SK-N-SH (cell line): ENCODE results near the gene GPR12. TPM values are rescaled to one million over a fixed set of nuclear protein-coding genes. Genes with fewer than 3 reads are reported as not detected.

Experiments used
- CTCF ChIA-PET: fragments of 300-600, 350-600 bp; formaldehyde crosslinking; extraction: SDS; loops from one replicate; lab custom pipeline; 2021; lab: Yijun Ruan, JAX
- POLR2A ChIA-PET: fragments of 350-600 bp; sonication (Branson Sonifier 250); formaldehyde crosslinking; extraction: SDS; loops from one replicate; lab custom pipeline; 2020; ENCODE audit warnings: antibody characterized with exemption, inconsistent platforms; lab: Yijun Ruan, JAX
- DNase-seq: peaks from one replicate; pipeline ENCODE4 v3.0.0; 2012
- H2AFZ ChIP-seq: fragments of 200-600 bp; sonication (generic); 2 replicates; pipeline ENCODE4 v1.8.1; 2016; ENCODE audit warnings: antibody characterized with exemption, mild to moderate bottlenecking, low read depth
- H3F3A ChIP-seq: fragments of 200-600 bp; sonication (generic); replicated peaks from 2 replicates; pipeline ENCODE3; 2016; ENCODE audit warnings: antibody characterized with exemption, mild to moderate bottlenecking; ENCODE audit not compliant: insufficient read depth
- H3K27ac ChIP-seq, 2 experiments: fragments of 200-500 bp in 1 of 2; fragments of 200-600 bp in 1 of 2; sonication (Bioruptor generic) in 1 of 2; sonication (generic), shearing (Covaris generic) in 1 of 2; 2 replicates each; pipeline versions ENCODE4 v1.5.1 to v1.6.1; 2014 to 2016; ENCODE audit warnings: low read depth in 2 of 2, inconsistent platforms in 1 of 2, low read length in 1 of 2, mild to moderate bottlenecking in 1 of 2, mixed read lengths in 1 of 2
- H3K27me3 ChIP-seq: fragments of 200-600 bp; sonication (generic), shearing (Covaris generic); 2 replicates; pipeline ENCODE4 v1.6.1; 2016; ENCODE audit warnings: mixed run types; ENCODE audit not compliant: insufficient read depth
- H3K36me3 ChIP-seq, 2 experiments: fragments of 200-500 bp in 1 of 2; fragments of 200-600 bp in 1 of 2; sonication (Bioruptor generic) in 1 of 2; sonication (generic) in 1 of 2; replicated peaks in 1 of 2; 2 replicates each; pipeline versions ENCODE3 to v1.5.1; 2014 to 2016; ENCODE audit warnings: low read length in 1 of 2, mild to moderate bottlenecking in 1 of 2; ENCODE audit not compliant: insufficient read depth in 2 of 2, control insufficient read depth in 1 of 2
- H3K4me1 ChIP-seq, 2 experiments: fragments of 200-500 bp in 1 of 2; fragments of 200-600 bp in 1 of 2; sonication (Bioruptor generic) in 1 of 2; sonication (generic), shearing (Covaris generic) in 1 of 2; 2 replicates each; pipeline versions ENCODE4 v1.5.1 to v1.6.1; 2014 to 2016; ENCODE audit warnings: low read depth in 1 of 2, low read length in 1 of 2, mixed run types in 1 of 2; ENCODE audit not compliant: insufficient read depth in 2 of 2, control insufficient read depth in 1 of 2
- H3K4me2 ChIP-seq: fragments of 200-600 bp; sonication (generic), shearing (Covaris generic); 2 replicates; pipeline ENCODE4 v1.6.1; 2017; ENCODE audit warnings: mixed run types
- H3K4me3 ChIP-seq, 2 experiments: fragments of 200-500 bp in 1 of 2; fragments of 200-600 bp in 1 of 2; sonication (Bioruptor generic) in 1 of 2; sonication (generic), shearing (Covaris generic) in 1 of 2; 2 replicates each; pipeline versions ENCODE4 v1.5.1 to v1.8.1; 2014 to 2016; ENCODE audit warnings: low read depth in 2 of 2, inconsistent platforms in 1 of 2, low read length in 1 of 2, mild to moderate bottlenecking in 1 of 2, mixed read lengths in 1 of 2, moderate library complexity in 1 of 2
- H3K79me2 ChIP-seq: fragments of 200-600 bp; sonication (generic); 2 replicates; pipeline ENCODE4 v1.8.1; 2017; ENCODE audit warnings: mild to moderate bottlenecking; ENCODE audit not compliant: insufficient read depth
- H3K9ac ChIP-seq: fragments of 200-600 bp; sonication (generic); 2 replicates; pipeline ENCODE4 v1.6.1; 2017; ENCODE audit warnings: mixed run types
- H3K9me2 ChIP-seq: fragments of 200-600 bp; sonication (generic); 2 replicates; pipeline ENCODE4 v1.6.1; 2017; ENCODE audit warnings: mixed run types
- H3K9me3 ChIP-seq: fragments of 200-600 bp; sonication (generic); 2 replicates; pipeline ENCODE4 v1.6.1; 2017; ENCODE audit warnings: mixed run types, mild to moderate bottlenecking, moderate library complexity
- H4K20me1 ChIP-seq: fragments of 200-600 bp; sonication (generic); 2 replicates; pipeline ENCODE4 v1.6.1; 2017; ENCODE audit warnings: mild to moderate bottlenecking, mixed run types; ENCODE audit not compliant: insufficient read depth
- CTCF ChIP-seq: fragments of 200-600 bp; sonication (generic); IDR thresholded peaks from 2 replicates; pipeline ENCODE4 v1.6.1; 2017; ENCODE audit warnings: antibody characterized with exemption, mild to moderate bottlenecking, moderate library complexity
- ELF1 ChIP-seq: IDR thresholded peaks from 2 replicates; pipeline ENCODE4 v1.4.0; 2012
- GABPA ChIP-seq: IDR thresholded peaks from 2 replicates; pipeline ENCODE4 v1.4.0; 2012; ENCODE audit warnings: low read depth, mild to moderate bottlenecking
- GATA2 ChIP-seq: sonication (generic); formaldehyde crosslinking; IDR thresholded peaks from 2 replicates; pipeline ENCODE4 v1.5.0; 2020; ENCODE audit warnings: mild to moderate bottlenecking, missing genetic modification reagents
- MEF2A ChIP-seq: IDR thresholded peaks from 2 replicates; pipeline ENCODE4 v1.4.0; 2012; ENCODE audit warnings: low read depth, borderline replicate concordance
- MXI1 ChIP-seq: IDR thresholded peaks from 2 replicates; pipeline ENCODE4 v1.6.1; 2012; ENCODE audit warnings: mild to moderate bottlenecking, low read depth, low read length, improper control_type of control experiment
- NRF1 ChIP-seq: IDR thresholded peaks from 2 replicates; pipeline ENCODE4 v1.6.1; 2012; ENCODE audit warnings: low read depth, mild to moderate bottlenecking, low read length
- PBX3 ChIP-seq: IDR thresholded peaks from 2 replicates; pipeline ENCODE4; 2012
- POLR2AphosphoS5 ChIP-seq: IDR thresholded peaks from 2 replicates; pipeline ENCODE4 v1.6.1; 2012; ENCODE audit warnings: low read depth, low read length
- TAF1 ChIP-seq: IDR thresholded peaks from 2 replicates; pipeline ENCODE4 v1.6.1; 2012; ENCODE audit warnings: low read depth, mild to moderate bottlenecking, low read length, moderate library complexity, borderline replicate concordance
- TEAD4 ChIP-seq: IDR thresholded peaks from 2 replicates; pipeline ENCODE4 v1.4.0; 2012; ENCODE audit warnings: mild to moderate bottlenecking, borderline replicate concordance; ENCODE audit not compliant: insufficient read depth
- USF1 ChIP-seq: IDR thresholded peaks from 2 replicates; pipeline ENCODE4 v1.4.0; 2012; ENCODE audit warnings: low read depth, borderline replicate concordance
- ZBTB33 ChIP-seq: IDR thresholded peaks from 2 replicates; pipeline ENCODE4 v1.4.0; 2012; ENCODE audit warnings: low read depth, borderline replicate concordance
- WGBS: methylation state at CpG from one replicate; pipeline ENCODE4 v1.1.6; 2017; ENCODE audit warnings: low lambda C conversion rate; 5-methylcytosine and 5-hydroxymethylcytosine counted together
- polyA plus RNA-seq, 3 experiments: library from polyadenylated mRNA; depleted of rRNA; stranded (reverse); fragments of >200 nt; gene quantifications; 2 replicates each; pipeline ENCODE4 v1.2.3, GENCODE V29; 2012
- TF ChIP-seq, protein P1 (sequence below): IDR thresholded peaks from 2 replicates; pipeline ENCODE4 v1.4.0; 2012; ENCODE audit warnings: low read depth

Gene GPR12
- polyA plus RNA-seq, 1 of the 3 experiments (the other 2 are of a cell fraction), result not detected

GRCh38 chr13:26710166-26710565, 50.4 kb downstream of the GPR12 start:
- H3K36me3 ChIP-seq, result no peaks in the 10 kb centered on the region
- CTCF ChIA-PET, result interaction anchor here (2.7 to 8.8 kb wide), 2 partner anchors 11 to 162 kb away, joined by 14 to 170 read pairs; no protein-coding TSS in a partner anchor
- no peak overlapping the region for H2AFZ ChIP-seq
- H3K27me3 ChIP-seq, result no peaks in the 10 kb centered on the region
- no peaks in the 10 kb centered on the region for H3F3A ChIP-seq
- no peaks in the 10 kb centered on the region for H3K79me2 ChIP-seq
- no peaks in the 10 kb centered on the region for H4K20me1 ChIP-seq
- no peaks in the 10 kb centered on the region for H3K9me2 ChIP-seq
- TF ChIP-seq GABPA, result no peak
- no peak for TF ChIP-seq GATA2 (CRISPR knock-in tag)
- TF ChIP-seq TEAD4, result no peak
- H3K4me2 ChIP-seq, result no peak overlapping the region
- no peak for DNase-seq
- no peak overlapping the region for H3K4me3 ChIP-seq
- no peak overlapping the region for H3K27ac ChIP-seq
- H3K9ac ChIP-seq, result no peak overlapping the region
- WGBS, result 67% methylated on average over 5 of the region's 13 CpGs
- no peaks in the 10 kb centered on the region; a peak in 1 of 4 replicates for H3K4me1 ChIP-seq
- POLR2A ChIA-PET, result no interaction called here
- H3K9me3 ChIP-seq, result no peaks in the 10 kb centered on the region

- WGBS, result 67% methylated on average over 7 of the region's 7 CpGs
- no peak overlapping the region for H3K9ac ChIP-seq
- no peaks in the 10 kb centered on the region for H3K79me2 ChIP-seq
- H3F3A ChIP-seq, result no peaks in the 10 kb centered on the region
- H3K27ac ChIP-seq, result no peak overlapping the region
- no peaks in the 10 kb centered on the region for H3K36me3 ChIP-seq
- no peak for TF ChIP-seq POLR2AphosphoS5
- no peak for TF ChIP-seq ELF1
- no peak for TF ChIP-seq TAF1
- no peak for TF ChIP-seq NRF1
- TF ChIP-seq USF1, result no peak
- TF ChIP-seq GATA2 (CRISPR knock-in tag), result no peak
- no peak for TF ChIP-seq MXI1
- no peak for TF ChIP-seq MEF2A
- no peak for TF ChIP-seq ZBTB33
- TF ChIP-seq PBX3, result no peak
- TF ChIP-seq TEAD4, result no peak
- TF ChIP-seq, protein P1, sequence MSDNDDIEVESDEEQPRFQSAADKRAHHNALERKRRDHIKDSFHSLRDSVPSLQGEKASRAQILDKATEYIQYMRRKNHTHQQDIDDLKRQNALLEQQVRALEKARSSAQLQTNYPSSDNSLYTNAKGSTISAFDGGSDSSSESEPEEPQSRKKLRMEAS, result no peak
- no peak for TF ChIP-seq CTCF
- TF ChIP-seq, all 33 proteins: peak for 0
- Histone ChIP-seq H2AFZ (no peak overlapping the region), H3K4me2 (no peak overlapping the region), H3K4me1 (no peaks in the 10 kb centered on the region; a peak in 1 of 4 replicates), H3K27me3 (no peaks in the 10 kb centered on the region), H3K9me2 (no peaks in the 10 kb centered on the region), H3K4me3 (no peak overlapping the region), H3K9me3 (no peaks in the 10 kb centered on the region), H4K20me1 (no peaks in the 10 kb centered on the region)
- CTCF ChIA-PET, result interaction anchor here (2.7 to 8.8 kb wide), 2 partner anchors 10 to 162 kb away, joined by 14 to 170 read pairs; no protein-coding TSS in a partner anchor
- POLR2A ChIA-PET, result no interaction called here
- DNase-seq, result no peak
Measured at GRCh38 chr13:26709461-26709860, 51.1 kb downstream of the GPR12 start.
